C4-2B (cell line): Measurements from ENCODE around the gene SVBP.

Source experiments
- ZFX ChIP-seq: fragments of 450-650 bp; IDR thresholded peaks from 2 replicates; pipeline ENCODE4 v1.6.1; 2017
- TF ChIP-seq, protein P1 (sequence below): fragments of 450-650 bp; conservative IDR thresholded peaks from 2 replicates; pipeline ENCODE4 v1.5.1; 2017; ENCODE audit warnings: mild to moderate bottlenecking

DNA sequence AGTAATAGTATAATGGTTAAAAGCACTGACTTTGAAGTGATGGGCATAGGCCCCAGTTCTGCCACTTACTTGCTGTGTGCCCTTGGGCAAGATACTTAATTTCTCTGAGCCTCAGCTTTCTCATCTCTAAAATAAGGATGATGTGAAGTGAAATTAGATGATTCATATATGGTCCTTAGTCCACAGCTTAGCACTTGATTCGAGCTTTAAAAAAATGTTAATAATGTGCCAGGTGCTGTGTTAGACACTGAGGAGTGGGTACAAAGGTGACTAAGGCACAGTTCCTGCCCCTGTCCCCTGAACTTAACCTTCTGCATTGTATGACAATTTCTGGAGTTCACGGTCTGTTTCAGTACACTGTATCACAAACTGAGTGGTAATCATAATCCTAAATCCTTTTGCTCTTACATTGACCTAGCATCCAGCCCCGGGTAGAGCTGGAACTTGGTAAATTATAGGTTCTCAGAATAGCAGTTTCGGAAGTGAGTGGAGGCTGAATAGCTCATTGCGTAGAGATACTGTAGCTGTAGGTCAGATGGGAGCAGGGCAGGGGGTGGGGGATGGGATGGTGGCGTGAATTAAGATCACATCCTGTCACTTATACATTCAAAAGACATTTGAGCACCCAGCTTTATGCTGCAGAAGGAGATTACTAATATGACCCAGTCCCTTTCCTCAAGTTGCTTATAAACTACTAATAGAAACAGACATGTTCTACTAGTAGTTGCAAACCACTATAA is 30.7 kb upstream of the SVBP start:
- TF ChIP-seq, protein P1, sequence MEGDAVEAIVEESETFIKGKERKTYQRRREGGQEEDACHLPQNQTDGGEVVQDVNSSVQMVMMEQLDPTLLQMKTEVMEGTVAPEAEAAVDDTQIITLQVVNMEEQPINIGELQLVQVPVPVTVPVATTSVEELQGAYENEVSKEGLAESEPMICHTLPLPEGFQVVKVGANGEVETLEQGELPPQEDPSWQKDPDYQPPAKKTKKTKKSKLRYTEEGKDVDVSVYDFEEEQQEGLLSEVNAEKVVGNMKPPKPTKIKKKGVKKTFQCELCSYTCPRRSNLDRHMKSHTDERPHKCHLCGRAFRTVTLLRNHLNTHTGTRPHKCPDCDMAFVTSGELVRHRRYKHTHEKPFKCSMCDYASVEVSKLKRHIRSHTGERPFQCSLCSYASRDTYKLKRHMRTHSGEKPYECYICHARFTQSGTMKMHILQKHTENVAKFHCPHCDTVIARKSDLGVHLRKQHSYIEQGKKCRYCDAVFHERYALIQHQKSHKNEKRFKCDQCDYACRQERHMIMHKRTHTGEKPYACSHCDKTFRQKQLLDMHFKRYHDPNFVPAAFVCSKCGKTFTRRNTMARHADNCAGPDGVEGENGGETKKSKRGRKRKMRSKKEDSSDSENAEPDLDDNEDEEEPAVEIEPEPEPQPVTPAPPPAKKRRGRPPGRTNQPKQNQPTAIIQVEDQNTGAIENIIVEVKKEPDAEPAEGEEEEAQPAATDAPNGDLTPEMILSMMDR = no peak
- no peak for TF ChIP-seq ZFX
